ENCODE measurements around the gene ACOT11. TPM values are rescaled to one million over a fixed set of nuclear protein-coding genes. Genes with fewer than 3 reads are reported as not detected.

The ACOT11 gene
- total and polyA plus RNA-seq, 2 donors (not counting 1 experiment from before 2014, with no cell fraction given), result 0.73 to 2.5 TPM

- Histone ChIP-seq H3K4me1 (ENCODE audit: control insufficient read depth, extremely low read depth, insufficient read depth, low read length) (no peaks in the 10 kb centered on the region), H3K9ac (ENCODE audit: insufficient read depth, low read length) (no peak overlapping the region), H3K9me3 (ENCODE audit: control insufficient read depth, insufficient read depth, low read depth, low read length) (no peaks in the 10 kb centered on the region), H3K27ac (ENCODE audit: insufficient read depth, low read length) (no peak overlapping the region), H3K4me2 (ENCODE audit: extremely low read depth, insufficient read depth, low read length) (no peak overlapping the region), H3K4me3 (replicated peaks in 1 of 4; ENCODE audit: control extremely low read depth in 1 of 4, insufficient read depth in 1 of 4, low read depth in 3 of 4, low read length in 4 of 4) (no peak overlapping the region), H3K79me2 (ENCODE audit: control insufficient read depth, insufficient read depth, low read length) (no peaks in the 10 kb centered on the region), H3K36me3 (ENCODE audit: control insufficient read depth, insufficient read depth, low read length) (no peaks in the 10 kb centered on the region), H2AFZ (ENCODE audit: low read length) (no peak overlapping the region), H3K27me3 (ENCODE audit: control insufficient read depth, insufficient read depth, low read length) (no peaks in the 10 kb centered on the region), H4K20me1 (ENCODE audit: control insufficient read depth, extremely low read depth, insufficient read depth, low read length) (no peaks in the 10 kb centered on the region)
- no peak for DNase-seq (ENCODE audit: low read depth in 2 of 2)
- TF ChIP-seq CTCF (conservative IDR thresholded peaks at IDR 0.05 in 1 of 2, IDR thresholded peaks at IDR 0.05 in 1 of 2; ENCODE audit: low read depth in 1 of 2, low read length in 2 of 2) (no peak), EZH2 (IDR thresholded peaks at IDR 0.05; ENCODE audit: low read length, missing control alignments) (no peak)
Measured at GRCh38 chr1:54593571-54594160, 45.6 kb downstream of the ACOT11 start.

GRCh38 chr1:54594463-54594862, 46.4 kb downstream of the ACOT11 start:
- H3K4me2 ChIP-seq (ENCODE audit: extremely low read depth, insufficient read depth, low read length), result no peak overlapping the region
- no peaks in the 10 kb centered on the region for H3K36me3 ChIP-seq (ENCODE audit: control insufficient read depth, insufficient read depth, low read length)
- no peak overlapping the region for H3K4me3 ChIP-seq (replicated peaks in 1 of 4; ENCODE audit: control extremely low read depth in 1 of 4, insufficient read depth in 1 of 4, low read depth in 3 of 4, low read length in 4 of 4)
- no peak overlapping the region for H3K27ac ChIP-seq (ENCODE audit: insufficient read depth, low read length)
- DNase-seq (ENCODE audit: low read depth in 2 of 2), result no peak
- no peak overlapping the region for H2AFZ ChIP-seq (ENCODE audit: low read length)
- H3K4me1 ChIP-seq (ENCODE audit: control insufficient read depth, extremely low read depth, insufficient read depth, low read length), result no peaks in the 10 kb centered on the region
- H3K9ac ChIP-seq (ENCODE audit: insufficient read depth, low read length), result no peak overlapping the region
- no peak for TF ChIP-seq CTCF (conservative IDR thresholded peaks at IDR 0.05 in 1 of 2, IDR thresholded peaks at IDR 0.05 in 1 of 2; ENCODE audit: low read depth in 1 of 2, low read length in 2 of 2)
- no peak for TF ChIP-seq EZH2 (IDR thresholded peaks at IDR 0.05; ENCODE audit: low read length, missing control alignments)
- H3K27me3 ChIP-seq (ENCODE audit: control insufficient read depth, insufficient read depth, low read length), result no peaks in the 10 kb centered on the region
- no peaks in the 10 kb centered on the region for H4K20me1 ChIP-seq (ENCODE audit: control insufficient read depth, extremely low read depth, insufficient read depth, low read length)
- H3K79me2 ChIP-seq (ENCODE audit: control insufficient read depth, insufficient read depth, low read length), result no peaks in the 10 kb centered on the region
- no peaks in the 10 kb centered on the region for H3K9me3 ChIP-seq (ENCODE audit: control insufficient read depth, insufficient read depth, low read depth, low read length)

GRCh38 chr1:54595956-54596498, 48.0 kb downstream of the ACOT11 start:
- Histone ChIP-seq H3K27ac (ENCODE audit: insufficient read depth, low read length) (no peak overlapping the region), H3K79me2 (ENCODE audit: control insufficient read depth, insufficient read depth, low read length) (no peaks in the 10 kb centered on the region), H3K27me3 (ENCODE audit: control insufficient read depth, insufficient read depth, low read length) (no peaks in the 10 kb centered on the region), H3K9ac (ENCODE audit: insufficient read depth, low read length) (no peak overlapping the region), H3K4me3 (replicated peaks in 1 of 4; ENCODE audit: control extremely low read depth in 1 of 4, insufficient read depth in 1 of 4, low read depth in 3 of 4, low read length in 4 of 4) (no peak overlapping the region), H3K4me2 (ENCODE audit: extremely low read depth, insufficient read depth, low read length) (no peak overlapping the region), H2AFZ (ENCODE audit: low read length) (no peak overlapping the region), H3K4me1 (ENCODE audit: control insufficient read depth, extremely low read depth, insufficient read depth, low read length) (no peaks in the 10 kb centered on the region), H3K36me3 (ENCODE audit: control insufficient read depth, insufficient read depth, low read length) (no peaks in the 10 kb centered on the region), H4K20me1 (ENCODE audit: control insufficient read depth, extremely low read depth, insufficient read depth, low read length) (no peaks in the 10 kb centered on the region), H3K9me3 (ENCODE audit: control insufficient read depth, insufficient read depth, low read depth, low read length) (no peaks in the 10 kb centered on the region)
- DNase-seq (ENCODE audit: low read depth in 2 of 2), result no peak
- TF ChIP-seq CTCF (conservative IDR thresholded peaks at IDR 0.05 in 1 of 2, IDR thresholded peaks at IDR 0.05 in 1 of 2; ENCODE audit: low read depth in 1 of 2, low read length in 2 of 2) (no peak), EZH2 (IDR thresholded peaks at IDR 0.05; ENCODE audit: low read length, missing control alignments) (no peak)

All from fibroblast of lung (primary cell).